SH-SY5Y (cell line): ENCODE measurements around the gene UBAC2.

Experiments used
- GATA2 ChIP-seq: IDR thresholded peaks from 2 replicates; pipeline ENCODE4 v1.6.1; 2011; ENCODE audit warnings: mild to moderate bottlenecking, low read depth, low read length
- GATA3 ChIP-seq: IDR thresholded peaks from 2 replicates; pipeline ENCODE4 v1.6.1; 2011; ENCODE audit warnings: low read depth, mild to moderate bottlenecking, low read length, moderate library complexity

The UBAC2 gene

DNA sequence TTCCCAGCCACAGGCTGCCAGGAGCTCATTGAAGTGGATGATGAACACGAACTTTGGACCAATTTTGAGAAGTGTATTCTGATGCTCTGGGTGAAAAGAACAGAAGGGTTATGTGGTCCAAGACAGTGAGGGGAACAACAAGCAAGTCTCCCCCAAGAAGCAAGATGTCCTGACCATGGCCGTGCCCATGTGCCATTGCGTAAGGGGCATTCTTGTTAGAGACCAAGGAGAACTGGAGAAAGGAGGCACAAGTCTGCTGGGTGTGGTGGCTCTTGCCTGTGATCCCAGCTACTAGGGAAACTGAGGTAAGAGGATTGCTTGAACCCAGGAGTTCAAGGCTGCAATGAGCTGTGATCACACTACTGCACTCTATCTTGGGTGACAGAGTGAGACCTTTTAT lies 27.0 kb upstream of the UBAC2 start:
- no peak for TF ChIP-seq GATA2
- no peak for TF ChIP-seq GATA3

DNA sequence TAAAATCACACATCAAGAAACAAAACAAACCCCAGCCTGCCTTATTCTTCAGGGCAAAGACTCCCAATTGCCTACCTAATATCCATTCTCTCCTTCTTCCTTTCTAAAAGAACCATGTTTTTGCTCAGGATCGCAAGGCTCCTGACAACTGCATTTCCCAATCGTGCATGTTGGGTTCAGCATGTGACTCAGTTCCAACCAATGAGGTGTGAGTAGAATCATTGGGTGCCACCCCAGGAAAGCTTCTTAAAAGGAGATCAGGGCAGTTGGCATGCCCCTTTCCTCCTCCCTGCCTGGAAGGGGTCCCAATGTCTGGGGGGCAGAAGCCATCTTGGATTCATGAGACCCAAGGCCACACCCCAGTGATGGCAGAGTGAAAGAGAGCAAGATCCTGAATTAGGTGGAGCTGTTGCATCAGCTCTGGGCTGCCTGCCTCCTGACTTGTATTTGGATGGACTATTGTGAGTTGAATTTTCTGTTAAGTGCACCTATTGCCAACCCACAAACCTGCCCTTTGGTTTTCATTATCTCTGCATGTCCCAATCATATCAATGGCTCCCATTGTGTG lies 26.0 kb upstream of the UBAC2 start:
- TF ChIP-seq GATA3, result no peak
- TF ChIP-seq GATA2, result no peak

DNA sequence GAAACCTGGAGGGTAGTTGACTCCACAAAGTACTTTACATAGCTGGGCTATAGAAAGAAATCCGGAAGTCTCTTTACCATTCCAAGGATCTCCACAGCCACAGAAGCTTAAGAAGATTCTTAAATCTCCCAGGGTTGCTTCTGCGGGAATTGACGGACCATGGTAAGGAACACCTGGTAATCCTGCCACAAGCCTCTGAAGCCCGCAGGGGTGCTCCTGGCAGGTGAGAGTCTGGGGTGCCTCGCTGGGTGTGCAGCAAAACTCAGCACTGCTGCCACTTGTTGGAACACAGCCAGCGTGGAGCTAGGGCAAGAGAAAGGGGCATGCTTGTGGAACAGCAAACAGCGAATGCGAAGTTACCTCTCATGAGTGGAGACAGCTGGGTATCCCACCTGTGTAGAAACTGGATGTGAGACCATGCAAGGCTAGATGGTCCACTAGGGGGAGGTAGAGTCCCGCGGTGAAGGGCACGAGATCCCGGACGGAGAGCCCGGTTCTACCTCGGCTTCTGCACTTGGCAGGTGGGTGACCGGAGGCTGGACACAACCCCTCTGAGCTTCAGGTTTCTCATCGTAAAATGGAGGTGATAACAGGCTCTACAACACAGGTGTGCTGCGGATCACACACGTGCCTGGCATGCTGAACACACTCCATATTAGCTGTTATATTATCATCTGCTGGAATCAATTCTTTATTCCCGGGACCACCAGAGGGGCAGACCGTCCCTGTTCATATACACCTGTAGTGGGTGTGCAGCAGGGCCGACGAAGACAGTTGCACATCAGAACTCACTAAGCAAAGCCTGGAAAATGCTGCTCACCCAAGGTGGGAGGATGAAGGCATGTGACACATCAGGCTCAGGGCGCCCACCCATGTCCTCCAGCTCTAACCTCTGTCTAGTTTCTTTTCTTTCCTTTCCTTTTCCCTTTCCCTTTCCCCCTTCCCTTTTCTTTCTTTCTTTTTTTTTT lies 24.1 kb upstream of the UBAC2 start:
- TF ChIP-seq GATA2 (no peak; the same call in 1 of the 2 replicates), GATA3 (no peak)

DNA sequence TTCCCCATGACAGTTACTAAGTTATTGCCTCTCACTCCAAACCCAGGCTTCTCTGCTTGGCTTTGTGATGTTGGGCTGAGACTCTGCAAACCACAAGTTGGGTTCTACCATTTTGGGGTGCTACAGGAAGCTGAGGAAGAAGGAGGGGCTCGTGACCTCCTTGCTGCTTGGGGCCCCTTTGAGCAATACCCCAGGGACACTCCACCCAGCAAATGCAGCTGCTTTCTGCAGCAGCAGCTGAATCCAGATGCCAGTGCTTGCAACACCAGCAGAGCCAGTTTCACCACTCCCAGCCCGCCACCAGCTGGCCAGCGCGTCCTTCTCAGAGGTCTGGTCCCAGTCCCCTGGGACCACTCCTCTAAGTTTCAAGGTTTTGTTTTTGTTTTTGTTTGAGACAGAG lies 22.0 kb upstream of the UBAC2 start:
- TF ChIP-seq GATA2, result no peak
- no peak for TF ChIP-seq GATA3

DNA sequence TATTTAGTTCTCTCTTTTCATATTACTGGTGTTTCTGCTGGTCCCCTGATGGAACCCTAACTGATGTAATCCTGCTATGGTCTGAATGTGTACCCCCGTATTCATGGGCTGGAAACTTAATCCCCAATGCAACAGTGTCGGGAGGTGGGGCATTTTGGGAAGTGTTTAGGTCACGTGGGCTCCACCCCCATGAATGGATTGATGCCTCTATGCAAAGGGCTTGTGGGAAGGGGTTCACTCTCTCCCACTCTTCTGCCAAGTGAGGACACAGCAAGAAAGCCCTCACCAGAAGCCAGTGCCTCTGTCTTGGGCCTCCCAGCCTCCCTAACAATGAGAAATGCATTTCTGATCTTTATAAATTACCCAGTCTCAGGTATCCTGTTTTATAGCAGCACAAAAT lies 21.2 kb upstream of the UBAC2 start:
- no peak for TF ChIP-seq GATA3
- no peak for TF ChIP-seq GATA2

DNA sequence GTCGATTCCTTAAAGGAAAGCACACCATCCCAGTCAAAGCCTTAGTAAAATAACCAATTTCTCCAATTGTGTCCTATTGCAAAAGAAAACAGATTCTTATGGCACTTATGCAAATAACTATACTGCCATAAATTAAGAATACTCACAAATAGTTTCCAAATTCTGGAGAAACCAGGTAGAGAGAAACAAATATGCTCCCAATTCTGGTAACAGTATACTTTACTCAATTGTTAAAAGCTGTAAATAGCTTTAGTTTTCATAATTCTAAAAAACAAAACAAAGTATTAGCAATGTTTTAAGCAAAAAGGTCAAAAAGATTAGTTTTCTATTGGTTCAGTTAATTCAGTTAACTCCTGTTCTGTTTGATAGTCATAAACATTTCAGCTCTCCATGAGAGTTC lies 18.2 kb upstream of the UBAC2 start:
- TF ChIP-seq GATA2 (no peak), GATA3 (no peak)

DNA sequence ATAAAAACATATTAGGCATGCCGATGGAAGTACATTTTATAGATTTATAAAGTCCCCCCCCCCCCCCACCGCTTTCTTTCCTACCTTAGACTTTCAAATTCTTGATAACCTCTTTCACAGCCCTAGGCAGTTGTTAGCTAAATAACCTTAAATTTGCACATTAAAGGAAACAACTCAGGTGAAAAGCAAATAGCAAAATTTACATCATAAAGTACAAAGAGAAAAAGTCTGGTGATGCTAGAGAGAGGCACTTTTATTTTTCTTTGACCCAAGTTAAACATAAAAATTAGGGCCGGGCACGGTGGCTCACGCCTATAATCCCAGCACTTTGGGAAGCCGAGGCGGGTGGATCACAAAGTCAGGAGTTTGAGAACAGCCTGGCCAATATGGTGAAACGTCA lies 15.0 kb upstream of the UBAC2 start:
- TF ChIP-seq GATA2 (no peak), GATA3 (no peak)

DNA sequence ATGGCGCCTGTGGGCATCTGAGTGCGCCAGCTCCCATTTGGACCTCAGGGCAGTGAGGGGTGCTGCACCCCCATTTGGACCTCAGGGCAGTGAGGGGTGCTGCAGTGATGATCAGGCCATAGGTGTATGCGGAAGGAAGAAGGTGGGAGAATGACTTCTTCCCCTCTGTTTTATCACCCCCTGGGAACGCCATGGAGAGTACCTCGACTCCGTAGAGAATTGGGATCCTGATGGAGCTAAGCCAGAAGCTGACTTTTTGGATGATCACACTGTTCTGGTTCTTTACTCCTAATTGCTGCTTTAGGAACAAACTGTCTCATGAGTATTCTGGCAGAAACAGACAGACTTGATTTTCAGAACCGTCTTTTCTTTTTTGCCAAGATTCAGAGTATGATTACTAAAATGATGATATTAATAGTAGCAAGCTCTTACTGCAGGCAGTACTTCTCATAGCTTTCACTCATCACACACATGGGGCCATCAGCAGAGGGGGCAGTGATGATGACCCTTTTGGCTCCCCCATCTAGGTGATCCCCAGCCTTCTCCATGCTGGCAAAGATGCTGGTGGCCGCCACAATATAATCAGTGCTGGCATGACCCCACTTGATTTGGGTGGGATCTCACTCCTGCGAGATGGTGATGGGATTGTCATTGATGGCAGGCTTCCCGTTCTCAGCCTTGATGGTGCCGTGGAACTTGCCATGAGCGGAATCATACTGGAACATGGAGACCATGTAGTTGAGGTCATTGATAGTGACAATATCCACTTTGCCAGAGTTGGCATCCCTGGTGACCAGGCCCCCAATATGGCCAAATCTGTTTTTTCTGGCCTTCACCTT lies 10.3 kb upstream of the UBAC2 start:
- TF ChIP-seq GATA2 (no peak), GATA3 (no peak)

DNA sequence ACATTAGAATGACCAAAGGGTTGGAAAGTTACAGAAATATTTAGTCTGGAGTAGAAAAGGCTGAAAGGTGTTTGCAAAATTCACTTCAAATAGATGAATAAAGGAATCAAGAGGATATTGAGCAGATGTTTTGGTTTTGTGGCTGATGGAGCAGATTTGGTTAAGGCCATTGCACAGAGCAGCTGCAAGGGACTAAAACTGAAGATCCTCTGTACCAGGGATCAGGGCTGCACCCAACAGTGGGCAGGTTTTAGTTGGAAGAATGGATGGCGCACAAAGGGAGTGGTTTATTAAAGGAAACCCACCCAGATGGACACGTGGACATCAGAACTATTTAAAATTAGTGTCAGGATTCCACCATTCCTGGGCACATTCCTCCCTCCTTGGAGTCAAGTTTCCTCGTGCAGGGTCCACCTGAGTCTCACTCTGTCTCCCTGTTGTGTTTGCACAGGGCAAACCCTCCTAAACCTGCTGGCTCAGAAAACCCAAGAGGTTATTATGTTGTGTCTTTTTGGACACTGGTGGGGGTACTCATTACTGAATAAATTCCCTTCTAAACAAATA lies 9.2 kb upstream of the UBAC2 start:
- TF ChIP-seq GATA3, result no peak
- no peak for TF ChIP-seq GATA2

DNA sequence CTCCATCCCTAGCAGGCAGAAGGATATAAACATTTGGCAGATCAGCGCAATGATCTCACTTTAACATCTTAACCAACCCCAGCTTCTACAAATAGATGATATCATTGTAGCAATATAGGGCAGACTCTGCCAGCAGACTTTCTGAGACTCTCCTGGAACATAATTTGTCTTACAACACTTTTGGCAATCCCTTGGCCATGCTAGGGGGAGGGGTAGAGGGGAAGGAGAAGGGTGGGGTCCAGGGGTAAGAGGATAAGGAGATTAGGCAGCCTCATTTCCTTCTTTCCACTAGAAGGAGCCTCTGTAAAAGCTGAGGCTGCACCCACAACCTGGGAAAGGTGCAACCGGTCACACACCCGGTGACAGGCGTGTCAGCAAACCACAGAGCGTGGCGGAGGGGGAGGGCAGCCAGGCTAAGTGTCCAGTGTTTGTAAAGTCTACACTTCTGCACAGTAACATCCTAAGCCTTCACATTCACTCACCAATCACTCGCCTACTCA lies 8.7 kb upstream of the UBAC2 start:
- no peak for TF ChIP-seq GATA2
- no peak for TF ChIP-seq GATA3

DNA sequence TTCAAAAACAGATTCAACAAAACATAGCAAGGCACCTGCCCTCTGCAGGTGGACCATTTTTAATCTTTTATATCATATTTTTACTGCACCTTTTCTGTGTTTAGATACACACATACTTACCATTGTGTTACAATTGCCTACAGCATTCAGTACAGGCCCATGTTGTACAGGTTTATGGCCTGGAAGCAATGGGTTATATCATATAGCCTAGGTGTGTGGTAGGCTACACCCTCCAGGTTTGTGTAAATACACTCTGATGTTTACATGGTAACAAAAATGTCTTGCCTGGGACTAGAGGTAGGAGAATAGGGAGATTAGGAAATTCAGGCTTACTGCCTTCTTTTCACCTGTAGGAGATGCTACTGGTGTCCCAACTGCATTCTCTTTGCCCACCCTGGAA lies 8.2 kb upstream of the UBAC2 start:
- TF ChIP-seq GATA3 (no peak), GATA2 (no peak)

DNA sequence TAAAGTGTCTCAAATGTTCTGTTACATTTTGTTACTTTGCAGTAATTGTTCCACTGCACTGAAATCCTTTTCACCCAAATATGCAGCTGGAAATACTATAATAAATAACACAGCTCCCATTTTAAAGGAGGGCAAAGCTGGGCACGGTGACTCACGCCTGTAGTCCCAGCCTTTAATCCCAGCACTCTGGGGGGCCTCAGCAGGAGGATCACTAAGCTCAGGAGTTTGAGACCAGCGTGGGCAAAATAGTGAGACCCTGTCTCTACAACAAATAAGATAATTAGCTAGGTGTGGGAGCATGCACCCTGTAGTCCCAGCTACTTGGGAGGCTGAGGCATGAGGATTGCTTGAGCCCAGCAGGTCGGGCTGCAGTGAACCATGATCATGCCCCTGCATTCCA lies 7.5 kb upstream of the UBAC2 start:
- TF ChIP-seq GATA2 (no peak), GATA3 (no peak)

DNA sequence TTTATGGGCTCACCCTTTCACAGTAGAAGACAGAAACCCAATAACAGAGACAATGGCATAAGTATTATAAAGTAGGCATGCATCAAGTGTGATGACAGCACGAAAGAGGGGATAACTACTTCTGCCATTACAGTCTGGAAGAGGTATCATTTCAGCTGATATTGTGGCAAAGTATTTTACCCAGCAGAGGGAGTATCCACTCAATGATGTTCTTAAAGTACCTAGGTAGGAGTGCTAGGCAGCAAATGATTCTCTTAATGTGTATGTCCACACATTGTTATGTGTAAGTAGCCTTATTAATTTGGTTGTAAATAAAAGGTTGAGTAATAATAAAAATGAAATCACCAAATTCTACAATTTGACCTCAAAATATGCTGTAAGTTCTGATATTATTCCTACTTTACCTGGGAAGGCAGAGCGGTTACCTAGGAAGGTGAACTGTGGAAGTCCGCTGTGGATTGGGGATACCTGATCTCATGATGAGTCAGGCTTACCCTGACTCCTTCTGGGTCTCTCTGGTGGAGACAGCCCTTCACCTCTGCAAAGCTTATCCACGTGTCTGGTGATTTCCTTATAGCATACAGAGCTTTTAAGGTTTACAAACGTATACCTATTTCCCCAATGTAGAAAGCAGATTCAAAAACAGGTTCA lies 4.1 kb upstream of the UBAC2 start:
- TF ChIP-seq GATA2, result no peak
- no peak for TF ChIP-seq GATA3
